ENCODE measurements around the gene THAP7.
"Not testable (repeated sequence)": the region's sequence is repeated elsewhere in the genome, so short reads cannot be mapped to it uniquely, and the experiment has no call there.

The THAP7 gene

DNA sequence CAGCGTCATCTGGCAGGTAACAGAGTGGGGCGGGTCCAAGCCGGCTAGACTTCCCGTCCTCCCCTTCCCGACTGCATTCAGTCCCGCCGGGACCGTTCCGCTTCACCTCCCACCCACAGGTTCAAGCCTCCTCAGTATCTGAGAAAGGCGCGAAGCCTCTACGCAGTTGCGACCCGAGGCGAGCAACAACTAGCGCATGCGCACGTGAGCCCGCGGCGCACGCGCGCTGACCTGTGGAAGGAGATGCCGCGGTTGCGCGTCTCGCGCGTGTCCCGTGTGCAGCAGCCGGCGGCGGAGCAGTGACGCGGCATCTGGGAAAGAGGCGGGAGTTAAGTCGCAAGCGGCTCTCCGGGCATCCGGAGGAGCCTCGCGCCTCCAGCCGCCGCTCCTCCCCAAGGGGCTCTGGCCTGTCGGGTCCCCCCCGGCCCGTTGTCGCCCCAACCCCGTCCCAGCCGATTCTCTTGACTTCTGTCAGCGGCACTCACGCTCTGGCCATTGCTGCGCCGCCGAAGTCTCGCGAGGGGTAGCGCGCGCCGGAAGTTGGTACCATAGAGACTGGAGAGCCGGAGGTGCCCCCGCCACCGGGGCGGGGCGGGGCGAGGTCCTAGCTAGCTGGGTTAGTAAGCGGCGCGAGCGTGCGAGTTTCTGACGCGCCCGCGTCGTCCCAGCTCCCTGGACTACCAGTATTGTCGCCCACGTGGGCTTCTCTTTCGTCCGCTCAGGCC, at the start of gene THAP7:
Gene THAP7, minus strand, starts transcription at position 518 of the 725 bp plus-strand sequence. Its CDS starts 207 bp downstream, at position 311.
- peak; percentile 98 for DNase-seq

GRCh38 chr22:21051145-21051830, 49.4 kb upstream of the THAP7 start:
- no peak for DNase-seq

- DNase-seq, result not testable (repeated sequence)
Measured at GRCh38 chr22:21048965-21049364, 47.0 kb upstream of the THAP7 start.

- DNase-seq, result not testable (repeated sequence)
Measured at GRCh38 chr22:21048448-21048847, 46.5 kb upstream of the THAP7 start.

- DNase-seq, result no peak
Measured at GRCh38 chr22:21047730-21048129, 45.8 kb upstream of the THAP7 start.

DNA sequence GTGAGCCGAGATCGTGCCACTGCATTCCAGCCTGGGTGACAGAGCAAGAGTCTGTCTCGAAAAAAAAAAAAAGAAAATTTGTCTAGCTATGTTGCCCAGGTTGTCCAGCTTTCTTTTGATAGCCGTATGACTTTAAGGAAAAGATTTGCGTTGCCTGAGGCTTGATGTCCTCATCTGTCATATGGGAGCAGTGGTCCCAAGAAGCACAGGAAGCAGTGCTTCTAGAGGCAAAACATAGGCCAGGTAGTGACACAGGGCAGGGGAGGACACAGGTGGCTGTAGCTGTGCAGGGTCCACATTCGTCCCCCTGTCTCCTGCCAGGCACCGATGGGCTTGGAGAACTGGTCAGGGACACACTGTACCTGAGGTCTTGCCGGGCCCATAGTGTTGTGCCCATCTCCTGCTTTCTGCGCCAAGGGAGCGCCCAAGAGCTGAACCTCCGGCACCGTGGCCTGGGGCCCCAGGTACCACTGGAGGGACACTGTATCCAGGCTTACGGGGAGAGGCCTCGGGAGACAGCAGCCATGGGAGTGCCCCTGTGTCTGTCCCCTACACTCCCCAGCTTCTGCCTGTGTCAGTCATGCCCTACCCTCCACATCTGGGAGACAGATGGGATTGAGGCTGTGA, 45.2 kb upstream of the THAP7 start:
- DNase-seq, result no peak

DNA sequence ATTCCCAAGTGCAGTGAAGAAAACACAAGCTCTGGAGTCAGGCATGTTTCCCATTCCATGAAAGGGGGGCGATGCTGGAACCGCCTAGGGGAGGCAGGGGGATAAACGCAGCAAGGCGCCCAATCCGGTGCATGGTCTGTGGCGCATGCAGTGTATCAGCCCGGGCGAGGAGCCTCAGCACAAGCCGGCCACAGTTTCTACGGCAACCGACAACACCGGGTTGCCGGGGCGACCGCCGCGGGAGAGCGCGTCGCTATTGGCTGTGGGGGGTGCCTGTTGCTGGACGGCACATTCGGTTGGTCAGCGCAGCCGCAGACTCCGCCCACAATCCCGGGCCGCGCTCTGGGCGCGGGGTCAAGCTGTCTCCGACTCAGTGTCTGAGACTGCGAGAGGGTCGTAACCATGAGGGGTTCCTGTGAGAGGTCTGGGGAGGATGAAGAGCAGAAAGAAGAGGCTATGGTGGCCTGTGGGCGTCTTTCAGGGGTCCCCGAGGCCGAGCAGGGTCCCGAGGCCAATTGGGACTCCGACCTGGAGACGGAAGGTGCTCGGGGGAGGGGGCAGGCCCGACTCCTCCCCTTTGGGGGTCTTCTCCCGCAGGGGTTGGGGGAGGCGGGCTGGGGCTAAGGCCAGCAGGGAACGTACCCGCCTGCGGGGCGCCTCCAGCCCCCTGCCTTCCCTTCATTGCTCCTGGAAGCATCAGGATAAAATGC, 43.8 kb upstream of the THAP7 start, which contains the start of gene LRRC74B:
Gene LRRC74B, plus strand, starts transcription at position 362 of the 710 bp plus-strand sequence. Its CDS starts 41 bp downstream, at position 403.
- peak; percentile 85 for DNase-seq

DNA sequence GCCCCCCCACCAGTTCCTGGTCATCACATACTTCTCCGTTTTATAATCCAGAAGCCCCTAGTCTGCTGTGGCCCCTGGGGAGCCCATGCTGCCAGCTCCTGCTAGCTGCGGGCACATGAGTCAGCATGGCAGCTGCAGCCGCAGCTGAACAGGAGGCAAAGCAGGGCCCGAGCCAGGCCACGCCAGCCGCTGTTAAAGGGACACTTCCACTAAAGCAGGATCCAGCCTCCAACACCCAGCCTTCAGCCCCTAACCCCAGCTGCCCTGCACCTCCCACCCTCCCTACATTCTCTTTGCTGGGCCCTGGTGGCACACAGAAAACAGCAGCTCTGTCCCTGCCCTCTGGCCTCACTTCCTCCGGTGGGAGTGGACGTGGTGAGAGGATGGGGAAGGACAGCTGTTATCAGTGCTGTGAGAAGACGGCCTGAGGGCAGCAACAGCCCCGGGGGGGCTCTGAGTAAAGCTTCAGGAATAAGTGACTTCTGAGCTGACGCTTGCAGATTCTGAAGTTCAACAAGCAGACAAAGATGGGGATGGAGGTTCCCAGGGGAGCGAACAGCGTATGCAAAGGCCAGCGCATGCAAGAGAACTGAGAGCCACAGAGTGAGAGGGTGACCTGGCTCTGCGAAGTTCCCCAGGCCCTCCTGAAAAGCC, 43.1 kb upstream of the THAP7 start:
- DNase-seq, result peak; percentile 27

DNA sequence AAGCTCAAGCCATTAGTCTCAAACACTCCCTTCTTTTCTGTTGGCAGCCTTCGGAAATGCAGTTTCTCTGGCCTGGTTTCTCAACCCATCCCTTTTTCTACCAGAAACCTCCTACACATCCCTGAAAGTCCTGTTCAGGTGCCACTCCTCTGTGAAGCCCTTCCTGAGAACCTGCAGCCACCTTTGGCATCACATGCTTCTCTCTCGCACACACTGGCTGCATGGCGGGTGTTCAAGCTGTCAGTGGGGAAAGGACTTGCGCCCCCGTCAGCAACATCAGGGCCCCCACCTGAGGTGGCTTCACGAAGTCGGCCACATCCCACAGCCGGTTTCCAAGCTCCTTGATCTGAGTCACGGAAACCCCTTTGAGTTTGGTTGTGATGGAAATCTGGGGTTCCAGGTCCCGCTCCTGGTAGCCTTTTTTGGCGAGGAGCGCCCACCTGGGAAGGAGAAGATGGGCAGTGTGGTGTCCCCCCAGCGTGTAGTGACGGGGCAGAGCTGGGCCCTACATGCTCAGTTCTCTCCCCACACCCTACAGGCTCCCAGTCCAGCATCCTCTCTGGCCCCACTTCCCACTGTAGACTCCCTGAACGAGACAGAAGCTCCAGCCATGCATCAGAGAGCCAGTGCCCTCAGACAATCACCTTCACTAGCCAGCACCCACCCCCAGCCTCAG, 42.1 kb upstream of the THAP7 start:
- no peak for DNase-seq

DNA sequence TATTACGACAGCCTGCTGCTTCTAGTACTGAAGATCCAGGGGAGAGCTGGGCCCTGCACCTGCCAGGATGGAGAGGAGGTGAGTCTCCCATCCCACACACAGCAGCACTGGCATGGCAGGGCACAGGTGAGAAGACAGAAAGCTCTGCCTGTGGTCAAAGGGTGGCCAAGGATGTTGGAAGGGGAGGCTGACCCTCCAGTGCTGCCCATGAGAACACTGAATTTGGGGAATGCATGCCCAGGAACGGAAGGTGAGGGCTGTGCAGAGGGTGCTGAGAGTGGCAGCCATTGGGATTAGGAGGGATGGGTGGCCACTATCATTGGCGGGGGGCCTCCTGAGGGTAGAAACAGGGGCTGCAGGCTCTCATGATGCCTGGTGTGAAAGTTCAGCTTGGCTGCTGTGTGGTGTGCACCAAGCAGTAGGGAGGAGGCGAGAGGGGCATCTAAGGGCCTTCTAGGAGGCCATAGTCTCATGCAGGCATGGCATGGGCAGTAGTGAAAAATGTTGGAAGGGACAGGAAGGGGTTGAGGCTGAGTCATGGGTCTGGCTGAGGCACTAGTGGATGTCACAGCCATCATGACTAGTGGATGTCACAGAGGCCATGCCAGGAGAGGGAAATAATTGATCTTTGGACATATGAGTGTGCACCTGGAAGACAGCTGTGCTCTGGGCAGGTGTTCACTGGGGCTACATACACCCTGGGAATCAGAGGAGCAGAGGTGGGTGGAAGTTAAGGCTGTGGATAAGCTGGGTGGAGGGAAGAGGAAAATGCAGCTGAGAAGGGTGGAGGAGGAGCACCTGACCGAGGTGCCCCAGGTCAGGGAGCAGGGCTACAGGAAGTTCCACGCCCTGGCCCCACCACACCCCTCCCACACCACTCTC, 41.3 kb upstream of the THAP7 start:
- no peak for DNase-seq

DNA sequence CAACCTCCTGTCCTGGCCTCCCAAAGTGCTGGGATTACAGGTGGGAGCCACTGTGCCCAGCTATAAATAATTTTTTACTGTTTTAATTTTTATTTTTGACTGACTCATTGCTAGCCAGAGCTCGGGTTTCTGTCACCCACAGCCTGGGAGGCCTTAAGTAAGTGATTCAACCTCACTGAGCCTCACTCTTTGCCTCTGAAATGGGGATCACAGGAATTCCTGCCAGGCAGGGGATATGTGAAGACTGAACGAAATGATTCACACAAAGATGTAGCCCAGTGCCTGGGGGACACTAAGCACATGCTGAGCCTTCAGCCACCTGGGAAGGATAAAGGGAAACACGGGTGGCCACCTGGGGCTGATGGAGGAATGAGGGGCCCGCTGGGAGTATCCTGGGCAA, 40.0 kb upstream of the THAP7 start:
- DNase-seq, result no peak

DNA sequence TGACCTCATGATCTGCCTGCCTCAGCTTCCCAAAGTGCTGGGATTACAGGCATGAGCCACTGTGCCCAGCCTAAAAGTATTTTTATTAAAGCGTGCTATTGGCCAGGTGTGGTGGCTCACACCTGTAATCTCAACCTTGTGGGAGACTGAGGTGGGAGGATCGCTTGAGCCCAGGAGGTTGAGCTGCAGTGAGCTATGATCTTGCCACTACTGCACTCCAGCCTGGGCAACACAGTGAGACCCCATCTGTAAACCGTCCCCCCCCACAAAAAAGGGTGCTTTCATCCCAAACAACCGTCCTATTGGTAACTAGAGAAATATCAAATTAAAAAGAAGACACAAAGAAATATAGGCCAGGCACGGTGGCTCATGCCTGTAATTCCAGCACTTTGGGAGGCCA, 37.2 kb upstream of the THAP7 start:
- DNase-seq, result not testable (repeated sequence)

DNA sequence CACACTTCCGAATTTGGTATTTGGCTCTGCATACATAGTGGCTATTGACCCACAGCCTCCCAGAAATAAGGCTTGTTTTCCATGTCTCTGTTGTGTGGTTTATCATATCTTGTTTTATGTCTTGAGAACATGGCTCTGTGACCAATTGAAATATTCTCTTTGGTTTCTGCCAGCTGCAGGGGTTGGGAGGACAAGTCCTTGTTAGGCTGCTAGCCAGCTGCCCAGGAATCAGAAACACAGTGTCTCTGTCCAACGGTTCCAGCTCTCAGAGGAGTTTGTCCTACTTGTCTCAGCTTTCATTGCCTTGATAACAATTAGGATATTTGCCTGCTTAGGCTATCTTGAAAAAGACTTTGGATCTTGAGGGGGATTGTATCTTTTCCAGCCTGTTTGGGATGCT, 36.5 kb upstream of the THAP7 start:
- no peak for DNase-seq

- DNase-seq, result no peak
Measured at GRCh38 chr22:21034989-21035388, 33.1 kb upstream of the THAP7 start.

DNA sequence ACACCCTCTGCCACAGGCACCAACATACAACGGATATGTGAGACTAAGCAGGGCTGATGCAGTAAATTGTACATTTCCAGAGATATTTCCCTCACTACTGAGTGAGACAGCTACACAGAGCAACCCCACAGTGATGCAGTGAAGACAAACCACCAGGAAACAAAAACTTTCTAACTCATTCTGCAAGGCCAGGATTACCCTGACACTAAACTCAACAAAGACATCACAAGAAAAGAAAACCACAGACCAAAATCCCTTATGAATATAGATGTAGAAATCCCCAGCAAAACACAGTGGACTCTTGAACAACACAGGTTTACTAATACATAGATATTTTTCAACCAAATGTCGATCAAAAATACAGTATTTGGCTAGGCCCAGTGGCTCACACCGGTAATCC, 32.0 kb upstream of the THAP7 start:
- no peak for DNase-seq

DNA sequence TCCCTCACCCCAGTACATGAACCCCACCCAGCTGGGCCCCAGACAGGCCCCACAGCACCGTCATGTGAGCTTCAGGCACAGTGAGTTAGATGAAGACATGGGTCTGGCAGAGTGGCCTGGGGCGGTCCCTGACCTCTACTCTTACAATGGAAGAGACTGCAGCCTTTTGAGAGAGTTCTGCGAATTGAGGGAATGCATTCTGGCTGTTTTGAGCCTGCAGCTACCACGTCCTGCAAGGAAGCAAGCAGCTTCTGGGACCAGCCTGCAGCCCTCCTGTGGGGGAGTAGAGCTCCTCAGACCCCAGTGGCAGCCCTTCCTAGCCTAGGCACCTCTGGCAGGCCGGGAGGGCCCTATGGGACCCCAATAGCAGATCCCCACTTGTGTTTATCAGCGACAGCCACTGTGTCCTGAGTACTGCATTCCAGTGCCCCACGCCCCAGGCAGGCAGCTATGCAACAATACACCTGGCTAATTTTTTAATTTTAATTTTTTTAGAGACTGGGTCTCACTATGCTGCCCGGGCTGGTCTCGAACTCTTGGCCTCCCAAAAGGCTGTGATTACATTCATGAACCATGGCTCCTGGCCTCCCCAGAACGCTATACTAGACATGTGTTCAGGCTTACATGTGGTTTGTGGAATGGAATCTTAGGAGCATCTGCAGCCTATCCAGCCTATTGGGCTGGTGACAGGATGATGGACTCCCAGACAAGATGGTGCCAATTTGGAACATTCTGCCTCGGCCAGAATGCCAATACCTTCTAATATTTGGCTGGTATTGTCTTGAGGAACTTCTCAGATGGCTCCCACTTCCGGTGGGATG, 31.2 kb upstream of the THAP7 start:
- DNase-seq, result no peak

- DNase-seq, result no peak
Measured at GRCh38 chr22:21032037-21032867, 30.3 kb upstream of the THAP7 start, which contains the start of gene SLC7A4. Gene SLC7A4 (minus strand): TSS chr22:21032561. CDS start chr22:21031812, 749 bp downstream.

GRCh38 chr22:21031545-21032036, 29.7 kb upstream of the THAP7 start:
- no peak for DNase-seq

Measured in stimulated activated CD4-positive, alpha-beta T cell treated with anti-CD3 and anti-CD28 coated beads, Interleukin-15, amount 100 ng/mL, for 24 hours (primary cell).